SK-N-SH treated with all-trans-retinoic acid at 6 μM for 48 hours (cell line): Measurements from ENCODE around the gene CD6.

Experiments
- GLIS3 ChIP-seq: fragments of 250-450 bp; sonication (Bioruptor Pico); IDR thresholded peaks from 2 replicates; pipeline ENCODE4 v1.5.0; 2020; ENCODE audit warnings: mild to moderate bottlenecking, moderate library complexity
- RARB ChIP-seq: fragments of 250-450 bp; sonication (Bioruptor Pico); IDR thresholded peaks from 2 replicates; pipeline ENCODE4 v1.8.0; 2021; ENCODE audit warnings: mild to moderate bottlenecking, moderate library complexity
- ZNF70 ChIP-seq: fragments of 450-650 bp; formaldehyde crosslinking; IDR thresholded peaks from 2 replicates; pipeline ENCODE4 v1.5.0; 2020; ENCODE audit warnings: mild to moderate bottlenecking, moderate library complexity

GRCh38 chr11:61001931-61002330 lies 30.5 kb downstream of the CD6 start:
- TF ChIP-seq RARB (no peak), GLIS3 (no peak), ZNF70 (CRISPR knock-in tag) (no peak)
